OCI-LY1 (cell line): ENCODE data around the gene CAMTA1.

Source experiments
- H2AFZ ChIP-seq: fragments of 200-600 bp; sonication (generic), shearing (Covaris generic); 2 replicates; pipeline ENCODE4 v1.6.0; 2014; ENCODE audit warnings: antibody characterized with exemption, mild to moderate bottlenecking, low read length
- H3F3A ChIP-seq: fragments of 200-600 bp; sonication (generic), shearing (Covaris generic); 2 replicates; pipeline ENCODE4 v1.6.0; 2014; ENCODE audit warnings: mild to moderate bottlenecking, antibody characterized with exemption, low read length, moderate library complexity; ENCODE audit not compliant: insufficient read depth
- H3K27ac ChIP-seq: fragments of 200-600 bp; sonication (generic); 2 replicates; pipeline ENCODE4 v1.5.1; 2014; ENCODE audit warnings: low read length, mixed run types, mild to moderate bottlenecking, low read depth; ENCODE audit not compliant: poor library complexity, severe bottlenecking
- H3K27me3 ChIP-seq: fragments of 200-600 bp; sonication (generic); 2 replicates; pipeline ENCODE4 v1.6.0; 2014; ENCODE audit warnings: antibody characterized with exemption, mild to moderate bottlenecking, low read length, moderate library complexity; ENCODE audit not compliant: insufficient read depth
- H3K36me3 ChIP-seq: fragments of 200-600 bp; sonication (generic); 2 replicates; pipeline ENCODE4 v1.6.1; 2014; ENCODE audit warnings: mild to moderate bottlenecking, antibody characterized with exemption, low read length, moderate library complexity, mixed read lengths; ENCODE audit not compliant: insufficient read depth
- H3K4me1 ChIP-seq: fragments of 200-600 bp; sonication (generic); 2 replicates; pipeline ENCODE4 v1.5.1; 2014; ENCODE audit warnings: mild to moderate bottlenecking, low read length, moderate library complexity; ENCODE audit not compliant: insufficient read depth, severe bottlenecking
- H3K4me2 ChIP-seq: fragments of 200-600 bp; sonication (generic), shearing (Covaris generic); 2 replicates; pipeline ENCODE4 v1.6.1; 2014; ENCODE audit warnings: low read length
- H3K4me3 ChIP-seq: fragments of 200-600 bp; sonication (generic); 2 replicates; pipeline ENCODE4 v1.5.1; 2014; ENCODE audit warnings: low read length, low read depth, mild to moderate bottlenecking, mixed read lengths; ENCODE audit not compliant: poor library complexity, severe bottlenecking
- H3K79me2 ChIP-seq: fragments of 200-600 bp; shearing (Covaris generic); 2 replicates; pipeline ENCODE4 v1.6.1; 2016; ENCODE audit warnings: mixed run types, low read length, mixed read lengths; ENCODE audit not compliant: insufficient read depth
- H3K9ac ChIP-seq: fragments of 200-600 bp; sonication (generic), shearing (Covaris generic); 2 replicates; pipeline ENCODE4 v1.6.1; 2014; ENCODE audit warnings: mild to moderate bottlenecking, low read length, mixed read lengths
- H3K9me2 ChIP-seq: fragments of 200-600 bp; sonication (generic), shearing (Covaris generic); 2 replicates; pipeline ENCODE4 v1.6.1; 2014; ENCODE audit warnings: low read depth, mild to moderate bottlenecking, low read length, mixed read lengths
- H3K9me3 ChIP-seq: fragments of 200-600 bp; shearing (Covaris generic); 2 replicates; pipeline ENCODE4 v1.6.1; 2014; ENCODE audit warnings: low read length, mixed read lengths
- H4K20me1 ChIP-seq: fragments of 200-600 bp; sonication (generic), shearing (Covaris generic); 2 replicates; pipeline ENCODE4 v1.6.0; 2016; ENCODE audit warnings: mild to moderate bottlenecking, low read length; ENCODE audit not compliant: insufficient read depth
- CTCF ChIP-seq: fragments of 200-600 bp; sonication (generic), shearing (Covaris generic); IDR thresholded peaks from 2 replicates; pipeline ENCODE4 v1.5.1; 2017; ENCODE audit warnings: mild to moderate bottlenecking, antibody characterized with exemption, low read length, moderate library complexity, mixed read lengths
- EZH2 ChIP-seq: fragments of 200-600 bp; sonication (generic), shearing (Covaris generic); IDR thresholded peaks from 2 replicates; pipeline ENCODE4 v1.8.0; 2017; ENCODE audit warnings: borderline replicate concordance, mixed run types, mild to moderate bottlenecking, antibody characterized with exemption, low read length, moderate library complexity, mixed read lengths

The CAMTA1 gene

GRCh38 chr1:7339014-7339413, 553.8 kb downstream of the CAMTA1 start:
- TF ChIP-seq EZH2 (no peak), CTCF (no peak)
- Histone ChIP-seq H3K27ac (no peak overlapping the region), H3K36me3 (no peaks in the 10 kb centered on the region), H4K20me1 (no peaks in the 10 kb centered on the region), H3K27me3 (0 out of 2 replicates have a peak, but pooled peaks cover 4% of the 10 kb centered on the region), H3K9ac (no peak overlapping the region), H3K79me2 (no peaks in the 10 kb centered on the region), H3F3A (no peaks in the 10 kb centered on the region), H3K9me2 (no peaks in the 10 kb centered on the region), H3K4me3 (no peak overlapping the region), H2AFZ (no peak overlapping the region), H3K9me3 (no peaks in the 10 kb centered on the region), H3K4me1 (no peaks in the 10 kb centered on the region), H3K4me2 (no peak overlapping the region)

GRCh38 chr1:7339953-7340352, 554.7 kb downstream of the CAMTA1 start:
- Histone ChIP-seq H3K9me3 (no peaks in the 10 kb centered on the region), H3K27ac (no peak overlapping the region), H2AFZ (no peak overlapping the region), H3F3A (no peaks in the 10 kb centered on the region), H3K9me2 (no peaks in the 10 kb centered on the region), H3K9ac (no peak overlapping the region), H3K79me2 (no peaks in the 10 kb centered on the region), H3K36me3 (no peaks in the 10 kb centered on the region), H3K4me1 (no peaks in the 10 kb centered on the region), H3K27me3 (0 out of 2 replicates have a peak, but pooled peaks cover 4% of the 10 kb centered on the region), H4K20me1 (no peaks in the 10 kb centered on the region), H3K4me2 (no peak overlapping the region), H3K4me3 (no peak overlapping the region)
- TF ChIP-seq EZH2: no peak
- TF ChIP-seq CTCF: no peak

- no peak overlapping the region for H3K4me2 ChIP-seq
- no peak overlapping the region for H2AFZ ChIP-seq
- no peak overlapping the region for H3K27ac ChIP-seq
These were observed 556.1 kb downstream of the CAMTA1 start for GRCh38 chr1:7341145-7341905.

More at GRCh38 chr1:7341145-7341905, 556.1 kb downstream of the CAMTA1 start:
- no peaks in the 10 kb centered on the region for H3K9me2 ChIP-seq
- H3K27me3 ChIP-seq: 0 out of 2 replicates have a peak, but pooled peaks cover 4% of the 10 kb centered on the region
- no peaks in the 10 kb centered on the region for H3K4me1 ChIP-seq
- no peak overlapping the region for H3K4me3 ChIP-seq
- H3K9me3 ChIP-seq: no peaks in the 10 kb centered on the region
- no peaks in the 10 kb centered on the region for H4K20me1 ChIP-seq
- H3K79me2 ChIP-seq: no peaks in the 10 kb centered on the region
- no peak overlapping the region for H3K9ac ChIP-seq
- H3K36me3 ChIP-seq: no peaks in the 10 kb centered on the region
- no peak for TF ChIP-seq CTCF
- TF ChIP-seq EZH2: no peak
- no peaks in the 10 kb centered on the region for H3F3A ChIP-seq
